22Rv1 (cell line): ENCODE measurements around the gene SFXN1.

Experiments
- H3K27ac ChIP-seq: fragments of 450-650 bp; 2 replicates; pipeline ENCODE4 v1.5.1; 2017
- CTCF ChIP-seq: fragments of 450-650 bp; IDR thresholded peaks from 2 replicates; pipeline ENCODE4 v1.5.1; 2017; ENCODE audit warnings: mild to moderate bottlenecking
- ZFX ChIP-seq: fragments of 450-650 bp; IDR thresholded peaks from 2 replicates; pipeline ENCODE4 v1.6.1; 2017; ENCODE audit warnings: antibody characterized with exemption, borderline replicate concordance

SFXN1 gene

GRCh38 chr5:175460126-175460525 lies 18.2 kb upstream of the SFXN1 start:
- TF ChIP-seq ZFX (no peak), CTCF (peak; percentile 77)

GRCh38 chr5:175460552-175460951 lies 17.8 kb upstream of the SFXN1 start:
- H3K27ac ChIP-seq: no peak overlapping the region
- no peak for TF ChIP-seq ZFX
- no peak for TF ChIP-seq CTCF

More at GRCh38 chr5:175460126-175460525, 18.2 kb upstream of the SFXN1 start:
- no peak overlapping the region for H3K27ac ChIP-seq

- TF ChIP-seq ZFX (no peak), CTCF (no peak)
- no peak overlapping the region for H3K27ac ChIP-seq
These were observed 17.0 kb upstream of the SFXN1 start for GRCh38 chr5:175461370-175461769.

- TF ChIP-seq ZFX (no peak), CTCF (no peak)
- no peak overlapping the region for H3K27ac ChIP-seq
These were observed 14.7 kb upstream of the SFXN1 start for GRCh38 chr5:175463641-175464040.

- no peak overlapping the region for H3K27ac ChIP-seq
- TF ChIP-seq ZFX (no peak), CTCF (peak; percentile 83)
These were observed 14.1 kb upstream of the SFXN1 start for GRCh38 chr5:175464074-175464941.

GRCh38 chr5:175464942-175465233 lies 13.5 kb upstream of the SFXN1 start:
- TF ChIP-seq ZFX (no peak), CTCF (peak; percentile 55)
- no peak overlapping the region for H3K27ac ChIP-seq

GRCh38 chr5:175465282-175465681 lies 13.1 kb upstream of the SFXN1 start:
- TF ChIP-seq ZFX: no peak
- TF ChIP-seq CTCF: no peak

More at GRCh38 chr5:175465282-175465681, 13.1 kb upstream of the SFXN1 start:
- no peak overlapping the region for H3K27ac ChIP-seq
